Glutamatergic neuron (in vitro differentiated cells): ENCODE data around the gene SH3BGR. TPM values are rescaled to one million over a fixed set of nuclear protein-coding genes. Genes with fewer than 3 reads are reported as not detected.
"Not testable (repeated sequence)": the region's sequence is repeated elsewhere in the genome, so short reads cannot be mapped to it uniquely, and the experiment has no call there.

Source experiments
- DNase-seq: peaks from one replicate; pipeline ENCODE4 v3.0.0; 2022
- H3K27ac Mint-ChIP-seq: one replicate; pipeline ENCODE4 v1.8.0; 2020; ENCODE audit warnings: mild to moderate bottlenecking, mixed read lengths, inconsistent platforms; ENCODE audit not compliant: unreplicated experiment
- H3K27me3 Mint-ChIP-seq: one replicate; pipeline ENCODE4 v1.8.0; 2020; ENCODE audit warnings: mild to moderate bottlenecking, moderate library complexity, mixed read lengths, inconsistent platforms; ENCODE audit not compliant: unreplicated experiment
- H3K36me3 Mint-ChIP-seq: one replicate; pipeline ENCODE4 v1.8.0; 2020; ENCODE audit warnings: mild to moderate bottlenecking, mixed read lengths, inconsistent platforms; ENCODE audit not compliant: unreplicated experiment
- H3K4me1 Mint-ChIP-seq: one replicate; pipeline ENCODE4 v1.8.0; 2020; ENCODE audit warnings: mild to moderate bottlenecking, low read depth, mixed read lengths, inconsistent platforms; ENCODE audit not compliant: unreplicated experiment
- H3K4me3 Mint-ChIP-seq: one replicate; pipeline ENCODE4 v1.8.0; 2020; ENCODE audit warnings: mild to moderate bottlenecking, mixed read lengths, inconsistent platforms; ENCODE audit not compliant: unreplicated experiment
- H3K9me3 Mint-ChIP-seq: one replicate; pipeline ENCODE4 v1.8.0; 2020; ENCODE audit warnings: mild to moderate bottlenecking, moderate library complexity, mixed read lengths, inconsistent platforms; ENCODE audit not compliant: unreplicated experiment
- CTCF ChIP-seq: fragments of 200-600 bp; sonication (generic); IDR thresholded peaks from one replicate; pipeline ENCODE4 v1.5.0; 2021; ENCODE audit not compliant: partially characterized antibody, unreplicated experiment
- total RNA-seq: library from RNA; stranded (reverse); fragmentation: NEBNext Ultra II Directional; extraction: Animal tissue kit (Norgen Biotek cat#: 25700); gene quantifications from one replicate; pipeline ENCODE4 v1.2.1, GENCODE V29; 2021; ENCODE audit not compliant: unreplicated experiment

Gene SH3BGR
- total RNA-seq, 1 donor from 2014 or later: 1.5 TPM

GRCh38 chr21:39538453-39539042 lies 86.8 kb downstream of the SH3BGR start:
- H3K4me1 Mint-ChIP-seq: no peaks in the 10 kb centered on the region
- peaks cover 11% of the 10 kb centered on the region for H3K9me3 Mint-ChIP-seq
- peaks cover 19% of the 10 kb centered on the region for H3K36me3 Mint-ChIP-seq
- H3K27me3 Mint-ChIP-seq: peaks cover 3% of the 10 kb centered on the region
- DNase-seq: no peak
- no peak overlapping the region for H3K27ac Mint-ChIP-seq
- TF ChIP-seq CTCF: no peak
- H3K4me3 Mint-ChIP-seq: no peak overlapping the region

GRCh38 chr21:39540367-39540766 lies 88.6 kb downstream of the SH3BGR start:
- Mint-ChIP-seq H3K36me3 (peaks cover 19% of the 10 kb centered on the region), H3K9me3 (peaks cover 11% of the 10 kb centered on the region)
- not testable (repeated sequence) for H3K27me3 Mint-ChIP-seq, DNase-seq, H3K4me3 Mint-ChIP-seq, H3K4me1 Mint-ChIP-seq, H3K27ac Mint-ChIP-seq

- TF ChIP-seq CTCF: no peak
- Mint-ChIP-seq H3K4me1 (no peaks in the 10 kb centered on the region), H3K9me3 (peaks cover 9% of the 10 kb centered on the region), H3K36me3 (peaks cover 19% of the 10 kb centered on the region), H3K27me3 (no peaks in the 10 kb centered on the region), H3K27ac (no peak overlapping the region), H3K4me3 (no peak overlapping the region)
- DNase-seq: no peak
These were observed 91.0 kb downstream of the SH3BGR start for GRCh38 chr21:39542736-39543135.

GRCh38 chr21:39546522-39546921 lies 94.8 kb downstream of the SH3BGR start:
- DNase-seq: no peak
- Mint-ChIP-seq H3K36me3 (peaks cover 2% of the 10 kb centered on the region), H3K4me1 (no peaks in the 10 kb centered on the region), H3K9me3 (peaks cover 1% of the 10 kb centered on the region), H3K27ac (no peak overlapping the region), H3K4me3 (no peak overlapping the region), H3K27me3 (no peaks in the 10 kb centered on the region)
- TF ChIP-seq CTCF: no peak

GRCh38 chr21:39552856-39553255 lies 101.1 kb downstream of the SH3BGR start:
- peaks cover 7% of the 10 kb centered on the region for H3K9me3 Mint-ChIP-seq
- TF ChIP-seq CTCF: no peak
- H3K27me3 Mint-ChIP-seq: peaks cover 3% of the 10 kb centered on the region

More at GRCh38 chr21:39552856-39553255, 101.1 kb downstream of the SH3BGR start:
- Mint-ChIP-seq H3K36me3 (peaks cover 9% of the 10 kb centered on the region), H3K27ac (no peak overlapping the region), H3K4me1 (no peaks in the 10 kb centered on the region), H3K4me3 (no peak overlapping the region)
- DNase-seq: no peak
